Testis (tissue), 2 donors: Measurements from ENCODE around the gene LRRTM3.

Source experiments
- CTCF ChIP-seq, 3 experiments: fragments of 450-650 bp in 2 of 3; fragments of 200-600 bp in 1 of 3; sonication (generic) in 1 of 3; IDR thresholded peaks; one replicate each; pipeline ENCODE4 v1.5.1; 2016 to 2019; ENCODE audit warnings: antibody characterized with exemption in 3 of 3, mild to moderate bottlenecking in 2 of 3, moderate library complexity in 1 of 3
- POLR2A ChIP-seq: fragments of 450-650 bp; IDR thresholded peaks from one replicate; pipeline ENCODE4 v1.6.1; 2017; ENCODE audit warnings: antibody characterized with exemption, mild to moderate bottlenecking, moderate library complexity

GRCh38 chr10:67088036-67088435 is 162.2 kb downstream of the LRRTM3 start:
- TF ChIP-seq CTCF (IDR thresholded peaks at IDR 0.05) (no peak), POLR2A (no peak)
